HCT116 (cell line): ENCODE results near the gene TMEM11. TPM values are rescaled to one million over a fixed set of nuclear protein-coding genes. Genes with fewer than 3 reads are reported as not detected.

ENCODE experiments used
- total RNA-seq: library from RNA; stranded (reverse); gene quantifications from one replicate; pipeline ENCODE4 v1.2.1, GENCODE V29; 2021; ENCODE audit not compliant: unreplicated experiment

TMEM11 gene
- total RNA-seq, 1 experiment from 2014 or later = 31.0 TPM

Other genes starting within 250 kb of the TMEM11 start
- 210 TPM for gene USP22, start 171.2 kb downstream of the TMEM11 start, total RNA-seq
- gene DHRS7B, start 87.2 kb downstream of the TMEM11 start, total RNA-seq = 19.6 TPM
- gene NATD1, start 39.2 kb upstream of the TMEM11 start, total RNA-seq = 3.1 TPM
- gene MAP2K3, start 70.5 kb upstream of the TMEM11 start, total RNA-seq = 96.7 TPM
- gene KCNJ12, start 162.2 kb upstream of the TMEM11 start, total RNA-seq = 5.8 TPM